GM21526 (cell line): Measurements from ENCODE around the gene CERS6.

ENCODE experiments used
- ATAC-seq: cut with Tn5 transposase; IDR thresholded peaks from one replicate; pipeline ENCODE4 v1.9.1; 2021; ENCODE audit warnings: moderate library complexity; ENCODE audit not compliant: unreplicated experiment, low FRiP score

The CERS6 gene

GRCh38 chr2:168528016-168528415 is 71.9 kb downstream of the CERS6 start:
- no peak for ATAC-seq

GRCh38 chr2:168528469-168528868 is 72.4 kb downstream of the CERS6 start:
- no peak for ATAC-seq

GRCh38 chr2:168529054-168529833 is 73.2 kb downstream of the CERS6 start:
- no peak for ATAC-seq

GRCh38 chr2:168529900-168530561 is 74.0 kb downstream of the CERS6 start:
- no peak for ATAC-seq

- ATAC-seq: no peak
Measured at GRCh38 chr2:168530982-168531622, 75.0 kb downstream of the CERS6 start.

GRCh38 chr2:168534926-168535325 is 78.9 kb downstream of the CERS6 start:
- no peak for ATAC-seq

GRCh38 chr2:168536925-168537466 is 80.9 kb downstream of the CERS6 start:
- ATAC-seq: no peak

- ATAC-seq: no peak
Measured at GRCh38 chr2:168538133-168538532, 82.1 kb downstream of the CERS6 start.

- no peak for ATAC-seq
Measured at GRCh38 chr2:168538534-168538933, 82.5 kb downstream of the CERS6 start.

GRCh38 chr2:168539945-168540344 is 83.9 kb downstream of the CERS6 start:
- ATAC-seq: no peak

GRCh38 chr2:168541858-168542257 is 85.8 kb downstream of the CERS6 start:
- ATAC-seq: no peak

- no peak for ATAC-seq
Measured at GRCh38 chr2:168543037-168543436, 87.0 kb downstream of the CERS6 start.

GRCh38 chr2:168543935-168544334 is 87.9 kb downstream of the CERS6 start:
- ATAC-seq: no peak

- no peak for ATAC-seq
Measured at GRCh38 chr2:168545439-168546082, 89.5 kb downstream of the CERS6 start.

GRCh38 chr2:168550670-168551069 is 94.6 kb downstream of the CERS6 start:
- no peak for ATAC-seq

GRCh38 chr2:168552450-168552856 is 96.4 kb downstream of the CERS6 start:
- ATAC-seq: peak; percentile 98

- ATAC-seq: no peak
Measured at GRCh38 chr2:168555283-168555682, 99.2 kb downstream of the CERS6 start.

- no peak for ATAC-seq
Measured at GRCh38 chr2:168559187-168559586, 103.1 kb downstream of the CERS6 start.

- ATAC-seq: peak; percentile 59
Measured at GRCh38 chr2:168560817-168561499, 104.9 kb downstream of the CERS6 start.

- no peak for ATAC-seq
Measured at GRCh38 chr2:168561991-168562390, 105.9 kb downstream of the CERS6 start.
